ENCODE measurements around the gene CMC2. TPM values are rescaled to one million over a fixed set of nuclear protein-coding genes. Genes with fewer than 3 reads are reported as not detected.

CMC2 gene
- polyA plus RNA-seq, 3 donors from 2014 or later, result 89.9 to 132 (median 113) TPM

DNA sequence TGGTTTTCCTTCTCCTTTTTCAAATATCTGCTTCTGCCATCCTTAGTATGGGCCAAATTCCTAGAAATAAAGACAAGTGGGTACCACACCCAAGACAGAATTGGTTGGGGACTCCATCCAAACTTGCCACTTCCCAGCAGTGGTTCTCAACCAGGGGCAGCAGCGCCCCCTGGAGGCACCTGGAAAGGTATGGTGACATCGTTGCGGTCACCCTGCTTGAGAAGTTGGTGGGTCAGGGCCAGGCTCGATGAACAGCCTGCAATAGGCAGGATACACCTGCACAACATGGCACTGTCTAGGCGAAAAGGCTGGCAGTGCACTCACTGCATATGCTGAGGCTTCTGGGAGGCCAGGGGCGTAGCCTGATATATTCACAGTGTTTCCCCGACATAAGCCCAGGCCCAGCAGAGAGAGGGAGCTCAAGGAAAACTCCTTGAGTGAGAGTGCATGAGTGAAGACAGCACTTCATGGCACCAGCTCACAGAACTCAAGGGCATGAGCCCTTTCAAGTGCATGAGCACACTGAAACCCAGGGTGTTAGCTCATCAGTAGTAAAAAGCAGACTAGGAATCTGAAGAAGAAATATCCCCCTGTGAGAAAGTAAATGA is 57.7 kb downstream of the CMC2 start:
- H3K27me3 Mint-ChIP-seq (ENCODE audit: low read depth in 3 of 3), result peaks cover 5 to 6% (median 5%) of the 10 kb centered on the region in 3 donors
- peaks cover 0 to 2% (median 0%) of the 10 kb centered on the region in 6 donors for H3K9me3 Mint-ChIP-seq
- no peaks in the 10 kb centered on the region for H3K36me3 Mint-ChIP-seq
- no peak overlapping the region for H3K4me3 Mint-ChIP-seq
- peak in 1 of 3 donors; percentile 12 for DNase-seq
- H3K27ac Mint-ChIP-seq, result no peak overlapping the region
- H3K4me1 Mint-ChIP-seq, result no peaks in the 10 kb centered on the region

DNA sequence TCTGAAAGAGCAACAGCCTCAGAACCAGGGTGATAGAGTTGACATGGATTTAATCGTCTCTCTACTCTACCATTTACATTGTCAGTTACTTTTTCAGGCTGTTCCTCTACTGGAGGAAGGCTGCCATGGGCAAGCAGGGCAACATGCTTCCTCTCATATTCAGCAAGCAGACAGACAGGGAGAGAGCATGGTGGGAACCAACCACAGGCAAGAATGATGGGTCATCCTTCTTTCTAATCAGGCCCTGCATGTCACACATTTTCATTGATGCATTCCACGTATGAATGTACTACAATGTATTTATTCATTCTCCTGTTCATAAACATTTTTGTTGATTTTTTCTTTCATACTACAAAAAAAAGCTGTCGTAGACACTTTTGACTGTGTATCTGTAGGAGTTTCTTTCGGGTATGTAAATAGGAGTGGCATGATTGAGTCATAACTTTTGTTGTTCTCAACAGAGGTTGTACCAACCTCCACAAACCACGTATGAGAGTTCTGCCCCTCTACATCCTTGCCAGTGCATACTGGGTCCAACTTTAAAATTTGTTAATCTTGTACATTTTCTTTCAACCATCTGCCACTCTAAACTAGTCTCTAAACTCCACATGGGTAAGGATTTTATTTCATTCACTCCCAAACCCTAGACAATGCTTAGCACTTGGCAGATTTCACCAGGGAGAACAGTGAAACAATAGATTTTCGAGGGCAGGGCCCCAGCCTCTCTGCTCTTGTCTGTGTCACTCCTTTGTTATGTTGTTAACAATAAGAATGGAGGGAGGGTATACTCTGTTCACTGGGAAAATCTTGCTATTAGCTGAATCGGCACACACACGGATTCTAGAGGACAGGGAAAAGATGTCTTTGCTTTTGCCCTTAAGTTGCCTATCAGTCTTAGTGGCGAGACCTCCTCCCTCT is 58.7 kb downstream of the CMC2 start:
- Mint-ChIP-seq H3K27ac (no peak overlapping the region), H3K4me1 (no peaks in the 10 kb centered on the region), H3K9me3 (no peaks in the 10 kb centered on the region), H3K27me3 (ENCODE audit: low read depth in 3 of 3) (peaks cover 2 to 5% (median 5%) of the 10 kb centered on the region in 3 donors), H3K4me3 (no peak overlapping the region), H3K36me3 (no peaks in the 10 kb centered on the region)
- DNase-seq, result no peak

DNA sequence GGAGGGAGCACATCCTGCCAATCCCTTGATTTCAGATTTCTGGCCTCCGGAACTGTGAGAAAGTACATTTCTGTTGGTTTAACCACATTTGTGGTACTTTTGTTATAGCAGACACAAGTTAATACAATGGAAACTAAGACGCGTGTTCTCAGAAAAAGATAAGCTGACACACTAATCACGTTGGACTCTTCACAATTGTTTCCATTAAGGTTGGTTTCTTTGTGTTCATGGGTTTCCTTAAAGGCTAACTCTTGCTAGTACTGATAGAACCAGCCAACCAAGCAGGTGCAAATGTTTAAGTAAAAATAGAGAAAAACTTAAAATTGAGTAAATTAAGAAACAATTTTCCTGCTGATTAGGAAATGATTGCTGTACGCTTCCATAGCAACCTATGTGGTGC is 59.4 kb downstream of the CMC2 start:
- Mint-ChIP-seq H3K9me3 (no peaks in the 10 kb centered on the region), H3K27ac (no peak overlapping the region), H3K36me3 (no peaks in the 10 kb centered on the region), H3K4me3 (no peak overlapping the region), H3K27me3 (ENCODE audit: low read depth in 3 of 3) (peaks cover 2 to 5% (median 5%) of the 10 kb centered on the region in 3 donors), H3K4me1 (no peaks in the 10 kb centered on the region)
- no peak for DNase-seq

- no peaks in the 10 kb centered on the region for H3K36me3 Mint-ChIP-seq
- DNase-seq, result no peak
- no peak overlapping the region for H3K4me3 Mint-ChIP-seq
- H3K9me3 Mint-ChIP-seq, result no peaks in the 10 kb centered on the region
- H3K27ac Mint-ChIP-seq, result no peak overlapping the region
- no peaks in the 10 kb centered on the region for H3K4me1 Mint-ChIP-seq
- peaks cover 2 to 5% (median 5%) of the 10 kb centered on the region in 3 donors for H3K27me3 Mint-ChIP-seq (ENCODE audit: low read depth in 3 of 3)
These were observed 60.2 kb downstream of the CMC2 start for GRCh38 chr16:80946481-80946880.

DNA sequence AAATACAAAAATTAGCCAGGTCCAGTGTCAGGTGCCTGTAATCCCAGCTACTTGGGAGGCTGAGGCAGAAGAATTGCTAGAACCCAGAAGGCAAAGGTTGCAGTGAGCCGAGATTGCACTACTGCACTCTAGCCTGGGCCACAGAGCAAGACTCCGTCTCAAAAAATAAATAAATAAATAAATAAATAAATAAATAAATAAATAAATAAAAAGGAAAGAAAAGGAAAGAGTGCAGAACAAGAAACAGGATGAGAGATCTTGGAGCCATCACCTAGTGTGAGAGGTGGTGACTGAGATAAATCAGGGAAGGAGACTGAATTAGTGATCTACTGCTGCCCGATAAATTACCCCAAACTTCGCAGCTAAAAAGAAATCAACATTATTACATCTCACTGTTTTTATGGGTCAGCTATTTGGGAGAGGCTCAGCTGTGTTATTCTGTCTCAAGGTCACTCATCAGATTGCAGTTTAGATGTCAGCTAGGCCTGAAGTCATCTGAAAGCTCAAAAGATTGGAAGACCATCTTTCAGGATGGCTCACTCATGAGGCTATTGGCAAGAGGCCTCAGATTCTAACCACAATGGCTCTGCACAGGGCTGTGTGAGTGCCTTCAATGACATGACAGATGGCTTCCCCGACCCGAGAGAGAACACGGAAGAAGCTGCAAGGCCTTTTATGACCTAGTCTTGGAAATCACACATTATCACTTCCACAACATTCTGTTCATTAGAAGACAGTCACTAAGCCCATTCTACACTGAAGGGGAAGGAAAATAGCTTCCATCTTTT is 66.4 kb downstream of the CMC2 start:
- Mint-ChIP-seq H3K9me3 (no peaks in the 10 kb centered on the region), H3K27ac (no peak overlapping the region), H3K4me3 (no peak overlapping the region), H3K27me3 (ENCODE audit: low read depth in 3 of 3) (peaks cover 0 to 4% (median 0%) of the 10 kb centered on the region in 3 donors), H3K36me3 (no peaks in the 10 kb centered on the region), H3K4me1 (no peaks in the 10 kb centered on the region)
- no peak for DNase-seq

- Mint-ChIP-seq H3K27ac (no peak overlapping the region), H3K4me3 (no peak overlapping the region), H3K27me3 (ENCODE audit: low read depth in 3 of 3) (peaks cover 0 to 10% (median 2%) of the 10 kb centered on the region in 3 donors), H3K36me3 (no peaks in the 10 kb centered on the region), H3K9me3 (no peaks in the 10 kb centered on the region), H3K4me1 (no peaks in the 10 kb centered on the region)
- no peak for DNase-seq
These were observed 67.8 kb downstream of the CMC2 start for GRCh38 chr16:80938879-80939260.

- no peak overlapping the region for H3K4me3 Mint-ChIP-seq
- peaks cover 0 to 16% (median 5%) of the 10 kb centered on the region in 3 donors for H3K27me3 Mint-ChIP-seq (ENCODE audit: low read depth in 3 of 3)
- no peak overlapping the region for H3K27ac Mint-ChIP-seq
These were observed 68.4 kb downstream of the CMC2 start for GRCh38 chr16:80938004-80938878.

DNA sequence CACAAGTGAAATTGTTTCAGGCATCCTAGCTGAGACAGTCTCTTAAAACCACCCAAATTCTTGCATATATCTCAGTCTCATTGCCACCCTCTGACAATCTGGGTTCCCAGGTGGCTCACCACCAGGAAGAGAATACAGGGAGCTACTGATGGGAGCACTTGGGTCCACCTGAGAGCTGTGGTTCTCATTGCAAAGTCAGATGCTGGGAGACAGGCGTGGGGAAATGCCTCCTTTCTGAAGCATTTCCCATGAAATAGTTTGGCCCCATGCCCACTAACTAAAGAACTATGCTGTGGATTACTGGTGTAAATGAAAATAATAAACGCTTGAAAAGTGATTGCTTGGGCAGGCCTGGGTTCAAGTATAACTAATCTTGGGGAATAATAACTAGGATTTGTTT is 70.3 kb downstream of the CMC2 start:
- Mint-ChIP-seq H3K4me1 (peaks cover 8 to 11% of the 10 kb centered on the region in 2 donors), H3K36me3 (no peaks in the 10 kb centered on the region), H3K27ac (no peak overlapping the region), H3K9me3 (no peaks in the 10 kb centered on the region), H3K4me3 (no peak overlapping the region), H3K27me3 (ENCODE audit: low read depth in 3 of 3) (peaks cover 4 to 21% (median 7%) of the 10 kb centered on the region in 3 donors)
- DNase-seq, result no peak

More at GRCh38 chr16:80938004-80938878, 68.4 kb downstream of the CMC2 start:
- Mint-ChIP-seq H3K4me1 (no peaks in the 10 kb centered on the region), H3K9me3 (no peaks in the 10 kb centered on the region), H3K36me3 (no peaks in the 10 kb centered on the region)
- DNase-seq, result no peak

- DNase-seq, result no peak
- Mint-ChIP-seq H3K27me3 (ENCODE audit: low read depth in 3 of 3) (peaks cover 6 to 21% (median 7%) of the 10 kb centered on the region in 3 donors), H3K4me1 (peaks cover 8 to 11% of the 10 kb centered on the region in 2 donors), H3K36me3 (no peaks in the 10 kb centered on the region), H3K9me3 (no peaks in the 10 kb centered on the region), H3K4me3 (no peak overlapping the region), H3K27ac (no peak overlapping the region)
These were observed 71.0 kb downstream of the CMC2 start for GRCh38 chr16:80935691-80936090.

- DNase-seq, result no peak
- Mint-ChIP-seq H3K4me3 (peak overlapping the region; percentile 72 to 84 (median 76)), H3K27ac (peak overlapping the region in 1 of 6 donors; percentile 38), H3K36me3 (no peaks in the 10 kb centered on the region), H3K9me3 (no peaks in the 10 kb centered on the region), H3K4me1 (peaks cover 8 to 11% of the 10 kb centered on the region in 2 donors), H3K27me3 (ENCODE audit: low read depth in 3 of 3) (peaks cover 8 to 24% (median 15%) of the 10 kb centered on the region in 3 donors)
These were observed 74.0 kb downstream of the CMC2 start for GRCh38 chr16:80932708-80933095.

DNA sequence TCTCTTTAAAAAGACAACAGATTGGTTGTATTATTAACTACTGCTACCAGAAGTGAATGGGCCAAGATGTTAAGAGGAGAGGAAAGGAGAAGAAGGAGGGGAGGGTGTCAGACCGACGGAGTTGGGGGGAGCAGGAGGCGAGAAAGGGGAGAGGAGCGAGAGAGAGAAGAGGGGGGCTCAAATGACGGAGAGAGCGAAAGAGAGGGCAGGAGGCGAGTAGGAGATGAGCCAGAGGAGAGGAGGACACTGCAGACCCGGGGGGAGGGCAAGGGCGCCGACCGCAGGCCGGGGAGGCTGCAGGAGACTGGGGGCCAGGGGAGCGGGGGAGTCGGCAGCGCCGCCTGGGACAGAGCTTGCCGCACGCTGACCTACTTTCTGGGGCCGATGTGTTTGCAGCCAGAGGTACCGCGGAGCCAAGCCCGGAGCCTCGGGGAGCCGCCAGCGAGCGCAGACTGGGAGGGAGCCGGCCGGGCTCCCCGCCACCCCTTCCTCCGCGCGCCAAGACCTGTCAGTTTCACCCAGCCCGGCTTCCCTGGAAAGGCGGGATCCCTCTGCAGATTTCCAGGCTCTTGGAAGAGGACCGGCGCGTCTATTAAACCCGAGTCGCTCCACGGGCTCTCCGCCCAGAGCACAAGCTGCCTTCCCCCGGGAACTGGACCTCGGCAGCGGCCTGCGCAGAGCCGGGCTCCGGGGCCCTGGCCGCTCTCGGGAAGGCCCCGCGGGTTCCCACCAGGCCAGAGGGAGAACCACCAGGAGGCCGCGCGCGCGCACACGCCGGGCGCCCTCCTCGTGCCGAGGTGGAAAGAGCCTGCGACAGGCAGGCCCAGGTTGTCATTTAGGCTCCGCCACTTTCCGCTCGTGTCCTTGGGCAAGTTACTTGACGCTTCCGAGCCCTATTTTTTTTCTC is 74.6 kb downstream of the CMC2 start:
- no peaks in the 10 kb centered on the region for H3K9me3 Mint-ChIP-seq
- peaks cover 8 to 24% (median 16%) of the 10 kb centered on the region in 3 donors for H3K27me3 Mint-ChIP-seq (ENCODE audit: low read depth in 3 of 3)
- peak; percentile 14 to 36 (median 19) for DNase-seq
- peaks cover 8 to 11% of the 10 kb centered on the region in 2 donors for H3K4me1 Mint-ChIP-seq
- no peaks in the 10 kb centered on the region for H3K36me3 Mint-ChIP-seq
- peak overlapping the region in 3 of 6 donors; percentile 38 to 49 (median 45) for H3K27ac Mint-ChIP-seq
- H3K4me3 Mint-ChIP-seq, result peak overlapping the region; percentile 72 to 84 (median 78)

DNA sequence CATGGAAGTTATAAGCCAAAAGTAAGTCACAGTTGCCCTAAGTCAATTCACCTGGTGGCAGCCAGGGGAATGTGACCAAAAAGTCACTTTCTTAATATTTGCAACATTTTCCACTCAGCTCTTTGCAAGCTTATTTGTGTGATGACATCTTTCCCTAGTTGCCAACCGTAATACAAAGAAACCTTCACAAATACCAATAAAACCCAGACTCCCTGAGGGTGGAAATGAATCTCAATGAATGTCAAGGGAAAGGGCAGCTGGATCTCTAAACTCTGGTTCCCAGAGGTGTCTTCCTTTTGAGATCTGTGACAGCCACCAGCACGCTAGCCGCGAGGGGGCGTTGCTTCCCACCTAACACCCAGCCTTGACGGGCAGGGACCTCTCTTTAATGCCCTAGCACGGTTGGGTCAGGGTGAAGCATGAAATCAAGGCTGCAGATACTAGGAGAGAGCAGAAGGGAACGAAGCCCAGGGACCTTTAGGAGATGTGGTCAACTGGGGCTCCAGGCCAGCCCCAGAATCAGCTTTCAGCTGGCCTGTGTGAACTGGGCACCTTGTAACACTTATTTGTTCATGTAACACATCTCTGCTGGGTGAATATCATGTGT is 82.2 kb downstream of the CMC2 start:
- peak in 2 of 3 donors; percentile 6 to 7 for DNase-seq
- Mint-ChIP-seq H3K4me3 (no peak overlapping the region), H3K27ac (no peak overlapping the region), H3K27me3 (ENCODE audit: low read depth in 3 of 3) (peaks cover 3 to 10% (median 5%) of the 10 kb centered on the region in 3 donors), H3K4me1 (no peaks in the 10 kb centered on the region), H3K36me3 (no peaks in the 10 kb centered on the region), H3K9me3 (no peaks in the 10 kb centered on the region)
